GM19043 (cell line): ENCODE results near the gene LGALS12.
"Not testable (repeated sequence)": the region's sequence is repeated elsewhere in the genome, so short reads cannot be mapped to it uniquely, and the experiment has no call there.

ENCODE experiments used
- ATAC-seq: cut with Tn5 transposase; IDR thresholded peaks from one replicate; pipeline ENCODE4 v1.9.1; 2021; ENCODE audit warnings: low read depth; ENCODE audit not compliant: unreplicated experiment

The LGALS12 gene

DNA sequence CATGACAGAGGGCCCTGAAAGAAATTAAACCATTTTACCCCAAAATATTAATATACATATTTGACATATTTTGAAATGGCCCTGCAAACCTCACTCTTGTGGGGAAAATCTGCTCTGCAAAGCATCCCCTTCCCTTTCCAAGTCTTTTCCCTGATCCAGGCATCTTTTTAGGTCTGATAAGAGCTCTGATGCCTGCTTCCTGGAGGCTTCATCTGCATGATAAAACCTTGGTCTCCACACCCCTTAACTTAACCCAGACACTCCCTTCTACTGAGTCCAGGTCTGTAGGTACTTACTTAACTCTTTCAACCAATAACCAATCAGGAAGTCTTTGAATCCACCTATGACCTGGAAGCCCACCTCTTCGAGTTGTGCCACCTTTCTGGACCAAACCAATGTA is 1.8 kb upstream of the LGALS12 start:
- ATAC-seq = no peak

DNA sequence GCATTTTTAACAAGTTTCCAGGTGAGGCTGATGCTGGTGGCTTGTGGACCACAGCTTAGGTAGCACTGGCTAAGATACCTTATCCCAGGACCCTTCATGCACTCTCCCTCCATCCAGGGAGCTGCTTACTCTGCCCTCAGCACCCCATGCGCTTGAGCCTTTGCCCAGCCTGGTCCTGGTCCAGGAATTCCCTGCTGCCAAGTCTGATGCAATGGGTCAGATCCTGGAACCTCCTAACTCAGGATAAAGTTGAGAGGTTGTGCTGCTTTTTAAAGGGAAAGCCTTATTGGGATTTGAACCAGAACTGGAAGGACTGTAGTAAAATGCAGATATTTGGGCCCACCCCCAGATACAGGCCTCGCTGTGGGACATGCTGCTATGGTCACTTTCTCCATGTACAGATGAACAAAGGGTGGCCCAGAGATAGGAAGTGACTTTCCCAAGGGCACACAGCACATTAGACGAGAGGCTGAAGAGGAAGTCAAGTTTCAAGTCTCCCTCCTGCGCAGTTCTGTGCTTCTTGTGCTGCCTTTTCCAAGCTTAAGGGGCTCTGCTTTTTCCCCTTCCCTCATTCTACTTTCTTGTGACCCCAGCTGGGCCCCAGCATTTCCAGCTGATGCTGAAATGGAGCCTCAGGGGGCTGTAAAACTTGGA is 824 bp upstream of the LGALS12 start:
- ATAC-seq = no peak

DNA sequence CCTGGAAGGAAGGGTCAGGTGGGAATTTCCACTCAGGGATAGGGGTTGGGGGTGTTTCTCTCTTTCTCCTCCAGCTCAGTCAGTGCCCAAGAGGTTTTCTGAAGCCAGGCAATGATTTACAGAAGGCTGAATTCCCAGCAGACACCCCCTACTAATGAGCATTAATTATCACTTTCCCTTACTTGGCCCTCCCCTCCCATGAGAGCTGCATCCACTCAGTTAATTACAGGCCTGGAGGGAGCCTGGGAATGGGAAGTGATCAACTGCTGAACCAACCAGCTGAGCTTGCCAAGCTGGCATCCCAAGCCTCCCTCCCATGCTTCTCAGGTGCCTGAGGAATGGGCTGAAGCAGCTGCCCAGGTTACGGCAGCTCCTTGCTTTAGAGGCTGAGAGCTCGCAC is 992 bp downstream of the LGALS12 start:
- ATAC-seq = no peak

DNA sequence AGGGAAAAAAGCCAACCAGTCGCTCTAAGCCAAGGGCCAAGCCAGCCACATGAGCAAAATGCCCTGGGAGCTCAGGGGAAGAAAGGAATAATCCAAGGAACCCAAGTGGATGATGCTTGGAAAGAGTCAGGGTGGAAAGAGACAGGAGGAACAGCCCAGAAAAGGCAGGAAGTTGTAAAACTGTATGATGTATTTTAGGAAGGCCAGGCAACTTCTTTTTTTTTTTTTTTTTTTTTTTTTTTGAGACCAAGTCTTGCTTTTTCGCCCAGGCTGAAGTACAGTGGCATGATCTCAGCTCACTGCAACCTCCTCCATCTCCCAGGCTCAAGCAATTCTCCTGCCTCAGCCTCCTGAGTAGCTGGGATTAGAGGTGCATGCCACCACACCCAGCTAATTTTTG is 1.6 kb downstream of the LGALS12 start:
- no peak for ATAC-seq

DNA sequence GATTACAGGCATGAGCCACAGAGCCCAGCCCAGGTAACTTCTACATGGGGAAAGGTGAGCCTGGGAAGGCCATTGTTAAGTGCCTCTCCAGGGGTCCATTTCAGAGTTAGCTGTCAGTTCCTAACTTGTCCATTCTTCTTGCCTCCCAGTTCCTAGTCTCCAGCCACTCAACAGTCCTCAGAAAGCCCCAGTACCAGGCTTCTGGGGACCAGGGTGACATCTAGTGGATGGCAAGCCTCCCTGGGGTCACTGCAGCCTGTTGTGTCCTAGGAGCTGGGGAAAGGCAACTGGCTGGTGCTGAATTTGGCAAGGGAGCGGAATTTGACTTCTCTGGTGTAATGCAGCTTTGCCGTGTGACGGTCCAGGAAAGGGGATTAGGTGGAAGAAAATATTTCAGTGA is 2.1 kb downstream of the LGALS12 start:
- ATAC-seq = no peak

DNA sequence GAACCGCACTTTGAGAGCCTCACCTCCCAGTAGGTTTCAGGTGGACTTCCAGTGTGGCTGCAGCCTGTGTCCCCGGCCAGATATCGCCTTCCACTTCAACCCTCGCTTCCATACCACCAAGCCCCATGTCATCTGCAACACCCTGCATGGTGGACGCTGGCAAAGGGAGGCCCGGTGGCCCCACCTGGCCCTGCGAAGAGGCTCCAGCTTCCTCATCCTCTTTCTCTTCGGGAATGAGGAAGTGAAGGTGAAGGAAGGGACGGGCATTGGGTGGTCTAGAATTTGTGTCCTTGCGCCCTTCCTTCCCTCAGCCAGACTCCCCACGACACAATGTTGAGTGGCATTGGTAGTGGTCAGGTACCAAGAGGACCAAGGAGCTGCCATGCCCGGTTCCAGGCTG is 2.9 kb downstream of the LGALS12 start:
- no peak for ATAC-seq

DNA sequence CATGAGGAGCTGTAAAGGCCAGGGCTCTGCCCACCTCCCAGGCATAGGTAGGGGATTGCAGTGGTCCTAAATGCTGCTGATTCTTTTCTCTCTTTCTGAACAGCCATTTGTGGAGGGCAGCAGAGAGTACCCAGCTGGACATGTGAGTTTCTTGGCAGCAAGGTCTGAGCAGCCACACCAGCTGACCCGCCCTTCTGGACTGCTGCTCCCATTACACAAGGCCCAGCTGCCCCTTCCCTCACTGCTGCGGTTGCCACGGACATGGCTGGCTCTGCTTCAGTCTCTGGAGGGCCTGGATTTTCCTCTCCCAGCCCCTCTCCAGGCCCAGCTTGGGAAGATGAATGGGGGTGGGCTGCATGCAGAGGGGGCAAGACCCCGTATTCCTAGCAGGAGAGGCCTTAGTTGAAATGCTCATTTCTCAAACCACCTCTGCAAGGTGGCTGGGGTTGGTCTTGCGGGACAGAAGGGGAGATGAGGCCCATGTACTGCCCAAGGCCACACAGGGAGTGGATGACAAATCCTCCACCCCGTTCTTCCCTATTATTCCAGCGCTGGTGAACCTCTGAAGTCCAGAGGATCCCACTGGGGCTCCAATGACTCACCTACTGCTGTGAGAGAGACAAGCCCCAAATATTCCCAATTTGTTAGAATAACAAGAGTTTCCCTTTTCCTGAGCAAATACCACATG is 4.6 kb downstream of the LGALS12 start:
- ATAC-seq = no peak

DNA sequence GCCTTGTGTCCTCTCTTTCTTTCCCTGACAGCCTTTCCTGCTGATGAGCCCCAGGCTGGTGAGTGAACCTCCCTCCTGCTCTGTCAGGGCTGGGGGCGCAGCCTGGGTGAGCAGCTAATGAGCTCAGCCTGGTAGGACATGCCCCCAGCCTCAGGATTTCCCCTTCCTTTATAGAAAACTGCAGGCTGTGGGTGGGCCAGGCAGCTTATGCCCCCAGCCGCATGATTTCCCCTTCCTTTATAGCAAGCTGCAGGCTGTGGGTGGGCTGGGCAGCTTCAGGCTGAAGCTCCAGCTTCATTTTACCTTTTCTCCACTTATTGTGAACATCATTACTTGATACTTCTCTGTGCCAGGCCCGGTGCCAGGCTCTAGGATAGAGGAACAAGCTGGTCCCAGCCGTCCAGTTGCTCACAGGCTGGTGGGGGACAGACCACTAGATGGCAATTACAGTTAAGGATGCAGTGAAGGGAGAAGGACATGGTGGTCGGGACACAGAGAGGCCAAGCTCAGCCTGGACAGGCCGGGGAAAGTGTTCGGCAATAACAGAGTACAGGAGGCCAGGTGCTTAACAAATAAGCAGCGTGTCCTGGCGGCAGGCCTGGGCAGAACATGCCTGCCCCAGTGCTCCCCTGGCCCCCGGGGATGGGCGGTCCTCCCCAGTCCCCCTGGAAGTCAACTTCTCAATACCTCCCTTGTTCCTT is 5.3 kb downstream of the LGALS12 start:
- ATAC-seq = no peak

DNA sequence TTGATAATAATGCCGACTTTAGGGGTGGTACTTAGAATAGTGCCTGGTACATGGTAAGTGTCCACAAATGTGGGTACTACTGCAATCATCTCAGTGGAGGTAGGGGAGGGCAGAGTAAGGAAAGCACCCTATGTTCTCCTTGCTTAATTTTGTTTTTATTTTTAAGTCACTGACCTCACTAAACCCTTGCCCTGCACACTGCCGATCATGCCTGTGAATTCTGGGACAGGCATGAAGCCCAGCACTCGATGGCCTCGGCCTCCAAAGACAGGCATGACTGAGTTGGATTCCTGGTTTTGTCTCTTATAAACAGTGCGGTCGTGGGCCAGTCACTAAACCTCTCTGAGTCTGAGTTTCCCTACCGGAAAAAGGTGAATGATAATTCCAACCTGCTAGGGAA is 6.9 kb downstream of the LGALS12 start:
- ATAC-seq = no peak

DNA sequence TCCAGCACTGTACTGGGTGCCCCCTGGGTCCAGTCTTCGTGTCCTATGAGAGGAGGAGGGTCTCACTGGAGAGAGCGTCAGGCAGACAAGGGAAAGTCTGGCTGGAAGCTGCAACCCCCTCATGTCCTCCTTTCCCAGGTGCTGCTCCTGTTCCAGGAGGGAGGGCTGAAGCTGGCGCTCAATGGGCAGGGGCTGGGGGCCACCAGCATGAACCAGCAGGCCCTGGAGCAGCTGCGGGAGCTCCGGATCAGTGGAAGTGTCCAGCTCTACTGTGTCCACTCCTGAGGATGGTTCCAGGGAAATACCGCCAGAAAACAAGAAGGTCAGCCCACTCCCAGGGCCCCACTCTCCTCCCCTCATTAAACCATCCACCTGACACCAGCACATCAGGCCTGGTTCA is 10.2 kb downstream of the LGALS12 start:
- ATAC-seq = no peak

DNA sequence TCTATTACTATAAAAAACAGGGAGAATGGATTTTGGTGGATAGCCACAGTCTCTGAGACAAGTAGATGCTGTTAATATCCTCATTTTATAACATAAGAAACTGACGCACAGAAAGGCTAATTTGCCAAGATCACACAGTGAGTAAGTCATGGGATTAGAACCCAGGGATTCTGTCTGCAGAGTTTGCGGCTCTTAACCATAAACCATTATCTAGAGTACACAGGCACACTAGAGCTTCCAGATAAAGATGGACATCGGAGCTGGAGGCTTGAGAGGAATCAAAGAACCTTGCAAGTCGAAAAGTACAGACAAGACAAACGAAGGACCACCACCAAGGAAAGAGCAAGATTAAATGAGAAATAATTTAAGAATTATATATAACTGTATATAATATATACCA is 11.3 kb downstream of the LGALS12 start:
- no peak for ATAC-seq

DNA sequence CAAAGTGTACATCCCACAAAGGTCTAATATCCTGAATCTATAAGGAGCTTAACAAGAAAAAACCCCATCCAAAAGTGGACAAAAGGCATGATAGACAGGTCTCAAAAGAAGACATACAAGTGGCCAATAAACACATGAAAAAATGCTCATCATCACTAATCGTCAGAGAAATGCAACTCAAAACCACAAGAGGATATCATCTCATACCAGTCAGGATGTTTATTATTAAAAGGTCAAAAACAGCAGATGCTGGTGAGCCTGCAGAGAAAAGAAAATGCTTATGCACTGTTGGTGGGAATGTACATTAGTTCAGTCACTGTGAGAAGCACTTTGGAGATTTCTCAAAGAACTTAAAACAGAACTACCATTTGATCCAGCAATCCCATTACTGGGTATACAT is 12.7 kb downstream of the LGALS12 start:
- no peak for ATAC-seq

DNA sequence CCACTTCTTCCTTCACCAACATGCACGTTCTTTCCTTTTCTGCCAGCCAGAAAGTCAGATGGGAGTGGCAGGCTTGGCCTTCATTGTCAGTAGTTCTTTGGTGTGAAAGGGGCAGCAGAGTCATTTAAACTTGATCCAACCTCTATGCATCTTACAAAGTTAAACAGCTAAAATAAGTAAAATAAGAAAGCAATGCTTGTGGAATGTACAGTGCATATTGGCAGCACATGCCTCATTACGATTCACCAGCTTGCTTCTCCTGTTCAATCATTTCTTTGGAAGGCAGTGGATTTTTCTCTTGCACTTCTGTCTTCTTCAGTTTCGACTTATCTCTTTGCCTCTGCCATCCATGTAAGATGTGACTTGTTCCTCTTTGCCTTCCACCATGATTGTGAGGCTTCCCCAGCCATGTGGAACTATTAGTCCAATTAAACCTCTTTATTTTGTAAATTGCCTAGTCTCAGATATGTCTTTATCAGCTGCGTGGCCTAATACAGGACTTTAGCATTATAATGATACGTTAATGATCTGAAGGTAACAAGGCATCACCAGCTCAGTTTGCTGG is 14.8 kb downstream of the LGALS12 start:
- no peak for ATAC-seq

DNA sequence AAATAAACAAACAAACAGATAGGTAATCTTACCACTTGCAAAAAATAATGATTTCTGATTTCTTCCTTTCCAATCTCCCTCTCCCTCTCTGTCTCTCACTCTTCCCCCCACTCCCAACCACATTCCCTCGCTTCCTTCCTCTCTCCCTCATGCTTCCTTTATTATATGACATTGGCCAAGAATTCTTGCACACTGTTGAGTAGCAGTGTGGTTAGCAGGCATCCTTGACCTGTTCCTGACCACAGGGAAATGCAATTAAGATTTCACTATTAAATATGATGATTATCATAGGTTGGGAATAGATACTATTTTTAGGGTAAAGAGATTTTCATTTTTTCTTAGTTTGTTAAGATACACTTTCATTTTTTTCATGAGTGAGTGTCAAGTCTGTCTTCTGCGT is 16.0 kb downstream of the LGALS12 start:
- no peak for ATAC-seq

DNA sequence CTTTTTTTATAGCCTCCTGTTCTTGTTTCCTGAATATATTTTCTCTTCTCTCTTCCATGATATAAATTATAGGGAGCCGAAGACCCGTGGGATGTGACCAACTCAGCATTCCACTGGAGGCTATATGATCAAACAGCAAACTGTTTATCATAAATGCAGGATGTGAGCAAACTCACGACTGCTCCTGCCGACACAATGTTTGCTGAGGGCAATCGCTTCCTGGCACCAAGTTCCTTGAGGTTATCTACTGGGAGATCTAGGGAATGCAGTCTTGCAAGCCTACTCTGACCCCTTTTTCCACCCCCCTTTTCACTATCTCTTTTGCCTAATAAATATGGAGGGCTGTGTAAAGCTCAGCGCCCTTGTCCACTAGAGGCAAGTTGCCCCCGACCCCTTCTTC is 17.3 kb downstream of the LGALS12 start:
- no peak for ATAC-seq

DNA sequence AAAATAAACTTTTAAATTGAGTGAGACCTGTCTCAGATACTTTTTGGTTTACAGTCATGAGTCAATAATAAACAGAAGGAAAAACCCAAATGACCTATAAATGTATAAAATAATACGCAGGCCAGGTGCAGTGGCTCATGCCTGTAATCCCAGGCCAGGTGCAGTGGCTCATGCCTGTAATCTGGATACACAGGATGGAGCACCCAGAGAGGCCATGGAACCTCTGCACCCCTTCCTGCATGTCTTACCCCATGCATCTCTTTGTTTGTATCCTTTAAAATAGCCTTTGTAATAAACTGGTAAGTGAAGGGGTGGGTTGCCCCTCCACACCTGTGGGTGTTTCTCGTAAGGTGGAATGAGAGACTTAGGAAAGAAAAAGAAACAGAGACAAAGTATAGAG is 21.8 kb downstream of the LGALS12 start:
- no peak for ATAC-seq

DNA sequence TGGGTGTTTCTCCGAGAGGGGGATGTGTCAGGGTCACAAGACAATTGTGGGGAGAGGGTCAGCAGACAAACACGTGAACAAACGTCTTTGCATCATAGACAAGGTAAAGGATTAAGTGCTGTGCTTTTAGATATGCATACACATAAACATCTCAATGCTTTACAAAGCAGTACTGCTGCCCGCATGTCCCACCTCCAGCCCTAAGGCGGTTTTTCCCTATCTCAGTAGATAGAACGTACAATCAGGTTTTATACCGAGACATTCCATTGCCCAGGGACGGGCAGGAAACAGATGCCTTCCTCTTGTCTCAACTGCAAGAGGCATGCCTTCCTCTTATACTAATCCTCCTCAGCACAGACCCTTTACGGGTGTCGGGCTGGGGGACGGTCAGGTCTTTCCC is 22.3 kb downstream of the LGALS12 start:
- not testable (repeated sequence) for ATAC-seq

DNA sequence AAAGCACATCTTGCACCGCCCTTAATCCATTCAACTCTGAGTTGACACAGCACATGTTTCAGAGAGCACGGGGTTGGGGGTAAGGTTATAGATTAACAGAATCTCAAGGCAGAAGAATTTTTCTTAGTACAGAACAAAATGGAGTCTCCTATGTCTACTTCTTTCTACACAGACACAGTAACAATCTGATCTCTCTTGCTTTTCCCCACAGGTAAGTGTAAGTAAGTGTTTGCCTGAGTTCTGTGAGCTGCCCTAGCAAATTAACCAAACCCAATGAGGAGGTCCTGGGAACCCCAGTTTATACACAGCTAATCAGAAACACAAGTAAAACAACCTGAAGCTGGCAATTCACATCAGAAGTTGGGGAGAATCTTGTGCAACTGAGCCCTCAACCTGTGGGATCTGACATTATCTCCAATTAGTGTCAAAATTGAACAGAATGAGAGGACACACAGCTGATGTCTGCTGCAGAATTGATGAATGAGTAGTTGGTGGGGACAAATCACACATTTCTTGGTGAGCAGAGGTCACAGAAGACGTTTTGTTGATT is 22.9 kb downstream of the LGALS12 start:
- ATAC-seq = not testable (repeated sequence)

DNA sequence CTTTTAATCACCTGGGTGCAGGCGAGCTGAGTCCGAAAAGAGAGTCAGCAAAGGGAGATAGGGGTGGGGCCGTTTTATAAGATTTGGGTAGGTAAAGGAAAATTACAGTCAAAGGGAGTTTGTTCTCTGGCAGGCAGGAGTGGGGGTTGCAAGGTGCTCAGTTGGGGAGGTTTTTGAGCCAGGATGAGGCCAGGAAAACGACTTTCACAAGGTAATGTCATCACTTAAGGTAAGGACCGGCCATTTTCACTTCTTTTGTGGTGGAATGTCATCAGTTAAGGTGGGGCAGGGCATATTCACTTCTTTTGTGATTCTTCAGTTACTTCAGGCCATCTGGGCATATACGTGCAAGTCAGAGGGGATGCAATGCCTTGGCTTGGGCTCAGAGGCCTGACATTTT is 23.5 kb downstream of the LGALS12 start:
- ATAC-seq = not testable (repeated sequence)

DNA sequence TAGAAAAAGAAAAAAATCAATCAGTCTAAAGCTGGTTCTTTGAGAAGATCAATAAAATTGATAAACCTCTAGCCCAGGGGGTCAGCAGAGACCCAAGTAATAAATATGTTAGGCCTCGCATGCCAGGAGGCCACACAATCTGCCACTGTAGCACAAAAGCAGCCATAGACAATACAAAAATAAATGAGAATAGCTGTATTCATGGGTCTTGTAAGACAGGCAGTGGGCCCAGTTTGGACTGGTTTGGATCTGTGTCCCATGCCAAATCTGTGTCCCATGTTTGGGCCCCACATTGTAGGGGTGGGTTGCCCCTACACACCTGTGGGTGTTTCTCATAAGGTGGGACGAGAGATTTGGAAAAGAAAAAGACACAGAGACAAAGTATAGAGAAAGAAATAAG is 24.1 kb downstream of the LGALS12 start:
- ATAC-seq = no peak

DNA sequence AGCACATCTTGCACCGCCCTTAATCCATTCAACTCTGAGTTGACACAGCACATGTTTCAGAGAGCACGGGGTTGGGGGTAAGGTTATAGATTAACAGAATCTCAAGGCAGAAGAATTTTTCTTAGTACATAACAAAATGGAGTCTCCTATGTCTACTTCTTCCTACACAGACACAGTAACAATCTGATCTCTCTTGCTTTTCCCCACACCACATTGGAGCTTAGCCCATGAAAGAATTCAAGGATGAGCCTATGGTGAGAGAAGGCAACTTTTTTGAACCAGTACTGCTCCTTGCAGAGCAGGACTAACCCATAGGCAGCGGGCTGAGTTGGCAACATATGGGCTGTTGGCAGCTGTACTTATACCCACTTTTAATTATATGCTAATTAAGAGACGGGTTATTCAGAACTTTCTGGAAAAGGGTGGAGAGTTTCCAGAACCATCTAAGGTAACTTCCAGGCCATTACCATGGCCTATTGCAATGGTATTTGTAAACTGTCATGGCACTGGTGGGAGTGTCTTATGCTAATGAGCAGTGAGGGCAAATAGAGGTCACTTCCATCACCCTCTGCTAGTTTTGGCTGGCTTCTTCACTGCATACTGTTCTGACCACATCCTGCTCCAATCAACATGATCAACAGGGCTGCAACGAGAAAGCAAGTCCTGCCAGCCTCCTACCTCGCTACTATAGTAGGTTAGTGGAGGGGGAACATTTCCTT is 25.3 kb downstream of the LGALS12 start:
- ATAC-seq = peak; percentile 82
